Measurements from ENCODE around the gene HIBCH. TPM values are rescaled to one million over a fixed set of nuclear protein-coding genes. Genes with fewer than 3 reads are reported as not detected.

HIBCH gene
- total and polyA plus RNA-seq, 2 of the 13 experiments (the other 11 are each of a cell fraction or from before 2014, with no cell fraction given) = 18.8 to 49.5 TPM

DNA sequence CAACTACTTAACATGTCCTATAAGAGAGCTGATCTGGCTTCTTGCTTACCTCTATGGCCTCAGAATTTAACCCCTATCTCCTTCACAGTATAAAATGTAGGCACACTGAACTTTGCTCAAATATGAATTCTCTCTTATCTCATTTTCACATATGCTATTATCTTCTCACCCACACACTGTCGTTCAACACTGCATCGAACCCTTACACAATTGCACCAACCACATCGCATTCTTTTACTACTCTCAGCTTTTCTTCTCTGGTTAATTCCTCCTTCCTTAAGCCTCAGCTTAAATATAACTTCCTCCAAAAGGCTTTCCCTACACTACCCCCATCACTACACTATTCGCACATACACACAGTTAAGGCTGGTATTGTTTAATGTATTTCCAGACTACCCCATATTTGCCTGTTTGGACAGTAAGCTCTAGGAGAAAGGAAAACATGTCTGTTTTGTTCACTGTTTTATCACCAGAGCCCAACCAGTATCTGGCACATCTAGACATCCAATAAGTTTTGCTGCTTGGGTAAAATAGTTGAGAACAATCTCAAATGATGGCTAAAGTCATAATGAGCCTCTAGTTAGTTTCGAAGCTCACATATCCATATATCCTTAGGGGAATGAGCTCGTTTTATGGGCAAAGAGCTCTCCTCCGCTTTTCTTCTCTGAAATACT lies 47.7 kb downstream of the HIBCH start:
- CTCF ChIA-PET (ENCODE audit: low intra/inter-chr PET ratio, low total read pairs) = no interaction called here

More for the DNA sequence above, 47.7 kb downstream of the HIBCH start:
- 83% methylated on average over 7 of the region's 7 CpGs for WGBS (ENCODE audit: low lambda C conversion rate)
- POLR2A ChIA-PET = no interaction called here
- no peaks in the 10 kb centered on the region for H3K27me3 ChIP-seq (ENCODE audit: control insufficient read depth in 1 of 2, insufficient read depth in 2 of 2, low read length in 2 of 2)
- no peak overlapping the region for H3K4me3 ChIP-seq (replicated peaks in 1 of 3; ENCODE audit: insufficient read depth in 1 of 3, low read depth in 2 of 3, low read length in 3 of 3)
- H3K9ac ChIP-seq (ENCODE audit: insufficient read depth, low read depth, low read length) = no peak overlapping the region
- intact Hi-C loops (cut with micrococcal nuclease; ENCODE audit: unreplicated experiment) = no loop called here
- no peak overlapping the region for H3K4me2 ChIP-seq (ENCODE audit: low read depth, low read length)
- no TSS peak for BruUV-seq (replicated peaks)
- H3K9me3 ChIP-seq (ENCODE audit: low read length) = no peaks in the 10 kb centered on the region
- peaks cover 0 to 10% of the 10 kb centered on the region in 2 experiments; a peak in 1 of 5 replicates for H3K36me3 ChIP-seq (replicated peaks in 1 of 2; ENCODE audit: control insufficient read depth in 1 of 2, insufficient read depth in 2 of 2, low read length in 2 of 2)
- no peak overlapping the region for H3K27ac ChIP-seq (ENCODE audit: extremely low read length, insufficient read depth, low read length)
- H2AFZ ChIP-seq (ENCODE audit: low read length) = no peak overlapping the region
- no peak for FAIRE-seq
- DNase-seq (ENCODE audit: low spot score) = no peak
- no peak for ATAC-seq
- no peaks in the 10 kb centered on the region for H3K79me2 ChIP-seq (ENCODE audit: insufficient read depth, low read length)
- peaks cover 15% of the 10 kb centered on the region; the same call in 1 of the 2 replicates for H3K4me1 ChIP-seq (ENCODE audit: insufficient read depth, low read length)
- in situ Hi-C loops (cut with HindIII; ENCODE audit: extremely low pct_ligation_motif_present, low pct_unique_long_range_greater_than_20kb) = no loop called here
- H4K20me1 ChIP-seq (ENCODE audit: insufficient read depth, low read length) = 0 out of 2 replicates have a peak, but pooled peaks cover 4% of the 10 kb centered on the region
- TF ChIP-seq ZNF766 (CRISPR knock-in tag; IDR thresholded peaks at IDR 0.05; ENCODE audit: borderline replicate concordance) (no peak), ZBTB40 (IDR thresholded peaks at IDR 0.05) (no peak), ZBTB40 (CRISPR knock-in tag; IDR thresholded peaks at IDR 0.05) (no peak), HNRNPLL (IDR thresholded peaks at IDR 0.05; ENCODE audit: low read depth, low read length, poor library complexity, severe bottlenecking) (no peak), SRSF4 (IDR thresholded peaks at IDR 0.05; ENCODE audit: low read depth, low read length, poor library complexity, severe bottlenecking) (no peak), TIGD3 (CRISPR knock-in tag; IDR thresholded peaks at IDR 0.05; ENCODE audit: borderline replicate concordance) (no peak), SMAD3 (CRISPR knock-in tag; IDR thresholded peaks at IDR 0.05) (no peak)
